Neural cell (in vitro differentiated cells): ENCODE data around the gene RAMP2. TPM values are rescaled to one million over a fixed set of nuclear protein-coding genes. Genes with fewer than 3 reads are reported as not detected.

Experiments
- polyA plus RNA-seq: library from polyadenylated mRNA; depleted of rRNA; stranded (reverse); fragments of >200 nt; gene quantifications from 2 replicates; pipeline ENCODE4 v1.2.3, GENCODE V29; 2014
- small RNA-seq, 3 experiments: library from RNA; depleted of rRNA; stranded (forward); fragments of <200 nt; gene quantifications; one replicate each; pipeline ENCODE3, GENCODE V24; 2012

RAMP2 gene
- polyA plus RNA-seq, 1 donor from 2014 or later = 2.1 TPM

Small RNAs within 50 kb of the gene (small RNA-seq; reads per million reads assigned to genes)
- gene HMGN2P15 = 0 reads per million in 3 experiments

Other genes with a start within 250 kb of the RAMP2 start
- 12.1 and 17.1 TPM in 2 replicates for gene NAGLU, start 225.0 kb upstream of the RAMP2 start, polyA plus RNA-seq
- 1.0 and 2.1 TPM in 2 replicates for gene HSD17B1, start 208.3 kb upstream of the RAMP2 start, polyA plus RNA-seq
- 8.2 and 10.1 TPM in 2 replicates for gene COASY, start 199.1 kb upstream of the RAMP2 start, polyA plus RNA-seq
- 35.7 and 47.2 TPM in 2 replicates for gene MLX, start 194.1 kb upstream of the RAMP2 start, polyA plus RNA-seq
- 22.5 and 36.2 TPM in 2 replicates for gene PSMC3IP, start 183.5 kb upstream of the RAMP2 start, polyA plus RNA-seq
- 30.1 and 34.6 TPM in 2 replicates for gene RETREG3, start 151.9 kb upstream of the RAMP2 start, polyA plus RNA-seq
- gene TUBG1, start 151.5 kb upstream of the RAMP2 start, polyA plus RNA-seq = 14.2 and 22.3 TPM in 2 replicates
- 24.9 and 28.9 TPM in 2 replicates for gene TUBG2, start 101.9 kb upstream of the RAMP2 start, polyA plus RNA-seq
- 18.4 and 20.2 TPM in 2 replicates for gene PLEKHH3, start 84.2 kb upstream of the RAMP2 start, polyA plus RNA-seq
- 3.1 and 5.1 TPM in 2 replicates for gene CCR10, start 79.4 kb upstream of the RAMP2 start, polyA plus RNA-seq
- 21.9 and 23.9 TPM in 2 replicates for gene CNTNAP1, start 78.7 kb upstream of the RAMP2 start, polyA plus RNA-seq
- gene EZH1, start 16.2 kb upstream of the RAMP2 start, polyA plus RNA-seq = 52.5 and 68.3 TPM in 2 replicates
- gene VPS25, start 12.2 kb downstream of the RAMP2 start, polyA plus RNA-seq = 128 and 133 TPM in 2 replicates
- gene WNK4, start 19.4 kb downstream of the RAMP2 start, polyA plus RNA-seq = 0.10 TPM in 1 of 2 replicates, not detected in the other
- 222 and 234 TPM in 2 replicates for gene COA3, start 37.5 kb downstream of the RAMP2 start, polyA plus RNA-seq
- 0.21 and 1.2 TPM in 2 replicates for gene CNTD1, start 37.6 kb downstream of the RAMP2 start, polyA plus RNA-seq
- 74.7 and 87.7 TPM in 2 replicates for gene BECN1, start 63.1 kb downstream of the RAMP2 start, polyA plus RNA-seq
- gene PSME3, start 72.2 kb downstream of the RAMP2 start, polyA plus RNA-seq = 56.6 and 67.0 TPM in 2 replicates
- 1.8 and 2.8 TPM in 2 replicates for gene AOC2, start 83.4 kb downstream of the RAMP2 start, polyA plus RNA-seq
- 0.35 and 0.54 TPM in 2 replicates for gene AOC3, start 90.0 kb downstream of the RAMP2 start, polyA plus RNA-seq
- gene G6PC1, start 139.6 kb downstream of the RAMP2 start, polyA plus RNA-seq = not detected in 2 replicates
- 52.0 and 64.2 TPM in 2 replicates for gene AARSD1, start 203.2 kb downstream of the RAMP2 start, polyA plus RNA-seq
- gene PTGES3L, start 218.9 kb downstream of the RAMP2 start, polyA plus RNA-seq = 5.8 and 7.8 TPM in 2 replicates
- 15.1 and 16.3 TPM in 2 replicates for gene RUNDC1, start 219.3 kb downstream of the RAMP2 start, polyA plus RNA-seq
- gene RPL27, start 237.2 kb downstream of the RAMP2 start, polyA plus RNA-seq = 1,167 and 1,178 TPM in 2 replicates
- gene IFI35, start 245.6 kb downstream of the RAMP2 start, polyA plus RNA-seq = not detected in 2 replicates